NCI-H2196 (cell line): Measurements from ENCODE around the gene ZSCAN9.
A peak's percentile ranks its signal among the peaks of the same experiment; 100 is the strongest.

ENCODE experiments used
- DNase-seq: peaks from one replicate; lab custom pipeline; 2025; ENCODE audit not compliant: unreplicated experiment; lab: John Stamatoyannopoulos, UW

The ZSCAN9 gene

GRCh38 chr6:28266563-28266961, 41.5 kb downstream of the ZSCAN9 start:
- DNase-seq = no peak

- DNase-seq = peak; percentile 85
Measured at GRCh38 chr6:28266962-28267694, 42.1 kb downstream of the ZSCAN9 start, which contains the start of gene ZSCAN26. Gene ZSCAN26, plus strand, starts transcription at chr6:28267143. Its CDS starts 4,777 bp downstream, at chr6:28271920.

DNA sequence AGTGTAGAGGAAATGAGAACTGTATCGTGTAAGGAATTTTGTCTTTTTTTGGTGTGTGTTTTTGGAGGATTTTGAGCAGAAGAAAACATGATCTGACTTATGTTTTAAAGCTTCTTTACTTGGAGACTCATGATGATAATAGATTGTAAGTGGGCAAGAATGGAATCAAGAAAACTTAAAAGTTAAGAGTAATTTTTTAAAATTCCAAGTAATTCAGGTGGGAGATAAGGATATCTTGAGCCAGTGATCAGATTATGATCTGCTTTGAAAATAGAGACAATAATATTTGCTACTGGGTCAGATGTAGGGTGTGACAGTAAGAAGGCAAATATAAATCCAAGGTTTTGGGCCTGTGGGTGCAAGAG, 42.6 kb downstream of the ZSCAN9 start:
- no peak for DNase-seq

GRCh38 chr6:28269492-28269891, 44.4 kb downstream of the ZSCAN9 start:
- no peak for DNase-seq

- DNase-seq = no peak
Measured at GRCh38 chr6:28274888-28275287, 49.8 kb downstream of the ZSCAN9 start.

GRCh38 chr6:28277746-28278145, 52.7 kb downstream of the ZSCAN9 start:
- no peak for DNase-seq

- no peak for DNase-seq
Measured at GRCh38 chr6:28280595-28281287, 55.7 kb downstream of the ZSCAN9 start.

GRCh38 chr6:28281288-28282064, 56.4 kb downstream of the ZSCAN9 start, which contains the start of gene PGBD1:
Gene PGBD1, plus strand, starts transcription at chr6:28281572. Its CDS starts 2,242 bp downstream, at chr6:28283814.
- DNase-seq = peak; percentile 76

DNA sequence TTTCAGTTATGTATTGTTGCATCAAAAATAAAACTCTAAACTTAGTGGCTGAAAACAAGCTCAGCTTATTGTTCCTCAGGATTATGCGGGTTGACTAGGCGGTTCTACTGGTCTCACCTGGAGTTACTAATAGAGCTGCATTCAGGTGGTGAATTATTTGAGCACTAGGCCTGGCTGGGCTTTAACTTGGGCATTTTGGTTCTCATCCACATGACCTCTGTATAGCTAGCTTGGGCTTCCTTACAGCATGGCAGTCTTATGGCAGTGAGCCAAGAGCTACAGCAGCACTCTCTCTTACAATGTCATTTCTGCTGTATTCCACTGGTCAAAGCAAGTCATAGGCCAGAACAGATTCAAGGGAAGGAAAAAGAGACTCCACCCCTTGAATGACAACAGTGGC, 57.9 kb downstream of the ZSCAN9 start:
- DNase-seq = no peak
